ENCODE measurements around the gene SEC63. TPM values are rescaled to one million over a fixed set of nuclear protein-coding genes. Genes with fewer than 3 reads are reported as not detected.

Gene SEC63
- total RNA-seq, 1 experiment from 2014 or later: 27.1 TPM

DNA sequence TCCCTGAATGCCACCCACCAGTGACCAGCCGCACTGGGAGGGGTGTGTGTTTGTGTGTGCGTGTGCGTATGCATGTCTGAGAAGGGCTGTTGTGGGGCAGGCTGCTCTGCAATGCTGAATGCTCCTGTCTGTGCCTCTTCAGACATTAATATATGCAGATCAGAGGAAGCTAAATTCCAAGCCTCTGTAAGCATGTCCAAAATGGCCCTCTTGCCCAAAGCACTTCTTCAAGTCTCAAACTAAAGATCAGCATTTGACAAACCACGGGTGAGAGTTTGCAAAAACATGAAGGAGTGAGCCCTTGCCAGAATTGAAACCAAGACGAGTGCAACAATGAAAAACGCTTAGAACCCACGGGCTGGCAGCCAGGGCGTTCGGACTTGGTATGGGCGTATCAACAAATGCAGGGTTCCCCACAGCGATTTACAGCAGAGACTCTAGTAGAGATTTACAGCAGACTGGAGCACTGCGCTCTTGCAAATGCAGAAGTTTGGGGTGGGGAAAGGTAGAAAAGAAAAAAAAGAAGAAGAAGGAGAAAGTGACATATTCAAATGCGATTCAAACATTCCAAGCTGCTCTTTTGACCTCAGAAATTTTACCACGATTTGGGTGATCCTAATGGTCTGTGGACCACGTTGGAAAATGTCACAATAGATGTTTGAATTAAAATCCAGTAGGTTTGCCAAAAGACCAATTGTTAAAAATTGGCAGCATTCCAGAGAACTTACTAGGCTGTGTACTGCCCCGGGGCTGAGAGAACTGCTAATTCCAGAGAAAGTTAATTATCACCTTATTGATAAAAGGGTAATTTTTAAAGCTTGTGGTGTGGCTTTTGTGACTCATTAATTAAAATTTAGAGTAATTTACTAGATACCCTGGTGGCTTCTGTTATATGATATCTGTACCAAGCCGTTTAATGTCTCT is 137.4 kb downstream of the SEC63 start:
- no peak for DNase-seq (ENCODE audit: low read depth)

DNA sequence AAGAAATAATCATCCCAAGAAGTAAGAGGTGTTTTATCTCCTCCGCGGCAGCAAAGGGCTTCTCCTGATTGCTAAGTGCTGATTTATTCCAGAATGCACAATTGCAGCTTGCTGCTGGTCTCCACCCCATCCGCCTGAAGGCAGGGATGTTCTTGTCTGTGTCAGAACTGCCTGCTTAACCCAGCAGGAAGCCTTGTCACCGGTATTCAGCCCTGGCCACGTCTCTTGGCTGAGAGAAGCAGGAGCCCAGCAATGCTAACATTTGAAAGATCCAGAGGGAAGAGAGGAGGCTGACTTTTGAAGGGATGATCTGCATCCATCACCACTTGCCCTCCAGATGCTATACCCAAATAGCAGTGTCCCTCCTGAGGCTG is 138.1 kb downstream of the SEC63 start:
- no peak for DNase-seq (ENCODE audit: low read depth)

DNA sequence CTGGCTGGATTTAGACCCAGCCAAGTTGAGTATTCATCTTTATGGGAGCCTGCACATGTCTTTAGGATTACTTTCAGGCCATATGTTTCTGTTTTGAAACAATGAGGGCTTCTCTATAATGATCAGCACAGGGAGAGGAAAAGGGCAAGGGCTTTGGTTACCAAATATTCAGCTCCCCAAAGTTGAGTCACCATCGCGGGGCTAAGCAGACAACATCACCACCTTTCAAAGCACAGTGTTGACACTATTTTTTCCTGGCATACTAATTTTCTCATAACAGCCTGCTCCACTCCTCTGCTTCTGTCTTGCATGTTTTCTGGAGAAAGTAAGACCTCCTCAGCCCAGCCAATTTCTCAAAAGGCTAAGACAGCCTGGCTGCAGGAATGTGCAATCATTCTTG is 138.8 kb downstream of the SEC63 start:
- DNase-seq (ENCODE audit: low read depth): no peak

DNA sequence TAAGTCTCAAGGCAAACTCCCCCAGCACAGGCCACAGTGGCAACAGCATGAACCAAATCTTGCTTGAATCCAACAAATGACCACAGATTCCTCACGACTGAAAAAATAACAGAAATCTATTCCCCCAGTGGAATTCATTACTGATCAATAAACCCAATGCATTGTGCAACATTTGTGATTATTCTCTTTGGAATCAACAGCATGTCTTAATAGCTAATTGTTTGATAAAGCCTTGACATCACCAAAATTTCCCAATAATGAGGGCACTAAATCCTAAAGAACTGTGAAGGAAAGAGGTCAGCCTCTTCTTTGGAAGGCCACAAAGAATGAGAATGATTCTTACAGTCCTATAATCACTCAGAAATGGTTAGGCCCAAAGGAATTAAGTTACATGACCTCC is 139.7 kb downstream of the SEC63 start:
- no peak for DNase-seq (ENCODE audit: low read depth)

DNA sequence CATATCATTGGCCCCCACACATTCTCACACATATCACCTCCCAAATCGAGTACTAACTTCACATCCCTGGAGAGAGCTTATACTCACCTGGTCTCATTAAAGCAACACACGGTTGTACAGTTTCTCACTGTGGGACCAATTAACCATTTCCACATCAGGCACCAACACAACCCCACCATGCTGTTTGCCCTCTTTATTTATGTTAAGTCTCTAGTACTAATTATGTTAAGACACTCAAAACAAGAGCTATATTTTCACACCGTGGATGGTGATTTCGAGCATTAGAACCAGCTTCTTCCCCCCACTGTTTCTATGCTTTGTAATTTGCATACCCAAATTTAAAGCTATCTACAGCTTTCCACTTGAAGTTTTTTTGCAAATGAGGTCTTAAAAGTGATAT is 140.2 kb downstream of the SEC63 start:
- no peak for DNase-seq (ENCODE audit: low read depth)

Other genes starting within 250 kb of the SEC63 start
- gene SCML4, start 133.9 kb downstream of the SEC63 start, total RNA-seq (2014; rRNA removed): not detected in 2 replicates
- gene OSTM1, start 116.5 kb upstream of the SEC63 start, total RNA-seq (2014; rRNA removed): 57.8 and 121 TPM in 2 replicates
- gene NR2E1, start 207.8 kb upstream of the SEC63 start, total RNA-seq (2014; rRNA removed): not detected in 2 replicates

All from LHCN-M2 (cell line).